SK-N-SH treated with all-trans-retinoic acid at 6 μM for 48 hours (cell line): Measurements from ENCODE around the gene KIF21A.
"Not testable (repeated sequence)": the region's sequence is repeated elsewhere in the genome, so short reads cannot be mapped to it uniquely, and the experiment has no call there.

ENCODE experiments used
- ATAC-seq: fragments of 200-7000 bp; cut with Tn5 transposase; 3 replicates; pipeline ENCODE4 v1.9.1; 2020; ENCODE audit warnings: mild to moderate bottlenecking, moderate library complexity
- ARNTL ChIP-seq: fragments of 450-650 bp; formaldehyde crosslinking; IDR thresholded peaks from 2 replicates; pipeline ENCODE4 v1.5.0; 2020; ENCODE audit warnings: low read depth, mild to moderate bottlenecking, moderate library complexity, borderline replicate concordance
- BACH2 ChIP-seq: fragments of 250-450 bp; sonication (Bioruptor Pico); IDR thresholded peaks from 2 replicates; pipeline ENCODE4 v1.9.0; 2021; ENCODE audit warnings: mild to moderate bottlenecking, borderline replicate concordance
- CREB5 ChIP-seq: fragments of 250-450 bp; sonication (Bioruptor Pico); IDR thresholded peaks from 2 replicates; pipeline ENCODE4 v1.5.1; 2020; ENCODE audit warnings: low read depth, mild to moderate bottlenecking, moderate library complexity
- ESRRG ChIP-seq: fragments of 250-450 bp; sonication (Bioruptor Pico); IDR thresholded peaks from 2 replicates; pipeline ENCODE4 v1.6.1; 2021; ENCODE audit warnings: mild to moderate bottlenecking
- GLIS3 ChIP-seq: fragments of 250-450 bp; sonication (Bioruptor Pico); IDR thresholded peaks from 2 replicates; pipeline ENCODE4 v1.5.0; 2020; ENCODE audit warnings: mild to moderate bottlenecking, moderate library complexity
- ISL1 ChIP-seq: fragments of 250-450 bp; sonication (Bioruptor Pico); IDR thresholded peaks from 2 replicates; pipeline ENCODE4 v2.1.2; 2022; ENCODE audit warnings: mild to moderate bottlenecking, moderate library complexity
- PATZ1 ChIP-seq: fragments of 250-450 bp; sonication (Bioruptor Pico); IDR thresholded peaks from 2 replicates; pipeline ENCODE4 v1.8.0; 2020; ENCODE audit warnings: mild to moderate bottlenecking, moderate library complexity, borderline replicate concordance
- PPARA ChIP-seq: fragments of 250-450 bp; sonication (Bioruptor Pico); IDR thresholded peaks from 2 replicates; pipeline ENCODE4 v1.5.0; 2020; ENCODE audit warnings: mild to moderate bottlenecking, borderline replicate concordance
- RARB ChIP-seq: fragments of 250-450 bp; sonication (Bioruptor Pico); IDR thresholded peaks from 2 replicates; pipeline ENCODE4 v1.8.0; 2021; ENCODE audit warnings: mild to moderate bottlenecking, moderate library complexity
- SNAI2 ChIP-seq: fragments of 250-450 bp; sonication (Bioruptor Pico); IDR thresholded peaks from 2 replicates; pipeline ENCODE4 v1.5.0; 2020; ENCODE audit warnings: mild to moderate bottlenecking, moderate library complexity
- TCF4 ChIP-seq: fragments of 250-450 bp; sonication (Bioruptor Pico); IDR thresholded peaks from 2 replicates; pipeline ENCODE4 v1.8.0; 2021; ENCODE audit warnings: mild to moderate bottlenecking, moderate library complexity, borderline replicate concordance
- TOX ChIP-seq: fragments of 250-450 bp; sonication (Bioruptor Pico); IDR thresholded peaks from 2 replicates; pipeline ENCODE4 v1.8.0; 2021; ENCODE audit warnings: mild to moderate bottlenecking, moderate library complexity, borderline replicate concordance
- ZC3H10 ChIP-seq: fragments of 250-450 bp; sonication (Bioruptor Pico); IDR thresholded peaks from 2 replicates; pipeline ENCODE4 v1.5.1; 2021; ENCODE audit warnings: mild to moderate bottlenecking, moderate library complexity
- ZFP3 ChIP-seq: fragments of 250-450 bp; sonication (Bioruptor Pico); IDR thresholded peaks from 2 replicates; pipeline ENCODE4 v1.5.0; 2020; ENCODE audit warnings: mild to moderate bottlenecking, moderate library complexity
- ZFP30 ChIP-seq: fragments of 450-650 bp; formaldehyde crosslinking; IDR thresholded peaks from 2 replicates; pipeline ENCODE4 v1.5.0; 2022; ENCODE audit warnings: mild to moderate bottlenecking, moderate library complexity
- TF ChIP-seq, protein P1 (sequence below): fragments of 250-450 bp; sonication (Bioruptor Pico); IDR thresholded peaks from 2 replicates; pipeline ENCODE4 v1.5.1; 2021; ENCODE audit warnings: mild to moderate bottlenecking, moderate library complexity
- TF ChIP-seq, protein P2 (sequence below): fragments of 250-450 bp; sonication (Bioruptor Pico); IDR thresholded peaks from 2 replicates; pipeline ENCODE4 v1.5.0; 2020; ENCODE audit warnings: mild to moderate bottlenecking, moderate library complexity
- TF ChIP-seq, protein P3 (sequence below): fragments of 250-450 bp; sonication (Bioruptor Pico); IDR thresholded peaks from 2 replicates; pipeline ENCODE4 v1.8.0; 2021; ENCODE audit warnings: low read depth, mild to moderate bottlenecking, moderate library complexity, borderline replicate concordance

Gene KIF21A

DNA sequence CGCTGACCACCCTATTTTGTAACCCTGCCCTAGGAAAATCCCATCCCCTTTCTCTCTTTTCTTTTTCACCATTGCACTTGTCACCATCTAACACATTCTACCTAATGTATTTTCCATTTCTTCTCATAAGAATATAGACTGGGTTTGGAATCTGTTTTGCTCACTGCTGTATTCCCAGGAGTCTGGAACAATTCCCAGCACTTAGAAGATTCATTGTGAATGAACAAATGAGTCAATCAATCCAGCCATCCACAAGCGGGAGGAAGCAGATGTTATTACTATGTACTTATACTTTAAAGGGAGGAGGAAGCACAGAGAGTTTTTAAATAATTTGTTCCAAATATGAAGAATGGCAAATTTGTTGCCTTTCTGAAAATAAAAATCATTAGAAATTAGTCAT is 142.1 kb downstream of the KIF21A start (continued):
- TF ChIP-seq, protein P1, sequence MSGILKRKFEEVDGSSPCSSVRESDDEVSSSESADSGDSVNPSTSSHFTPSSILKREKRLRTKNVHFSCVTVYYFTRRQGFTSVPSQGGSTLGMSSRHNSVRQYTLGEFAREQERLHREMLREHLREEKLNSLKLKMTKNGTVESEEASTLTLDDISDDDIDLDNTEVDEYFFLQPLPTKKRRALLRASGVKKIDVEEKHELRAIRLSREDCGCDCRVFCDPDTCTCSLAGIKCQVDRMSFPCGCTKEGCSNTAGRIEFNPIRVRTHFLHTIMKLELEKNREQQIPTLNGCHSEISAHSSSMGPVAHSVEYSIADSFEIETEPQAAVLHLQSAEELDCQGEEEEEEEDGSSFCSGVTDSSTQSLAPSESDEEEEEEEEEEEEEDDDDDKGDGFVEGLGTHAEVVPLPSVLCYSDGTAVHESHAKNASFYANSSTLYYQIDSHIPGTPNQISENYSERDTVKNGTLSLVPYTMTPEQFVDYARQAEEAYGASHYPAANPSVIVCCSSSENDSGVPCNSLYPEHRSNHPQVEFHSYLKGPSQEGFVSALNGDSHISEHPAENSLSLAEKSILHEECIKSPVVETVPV: no peak

DNA sequence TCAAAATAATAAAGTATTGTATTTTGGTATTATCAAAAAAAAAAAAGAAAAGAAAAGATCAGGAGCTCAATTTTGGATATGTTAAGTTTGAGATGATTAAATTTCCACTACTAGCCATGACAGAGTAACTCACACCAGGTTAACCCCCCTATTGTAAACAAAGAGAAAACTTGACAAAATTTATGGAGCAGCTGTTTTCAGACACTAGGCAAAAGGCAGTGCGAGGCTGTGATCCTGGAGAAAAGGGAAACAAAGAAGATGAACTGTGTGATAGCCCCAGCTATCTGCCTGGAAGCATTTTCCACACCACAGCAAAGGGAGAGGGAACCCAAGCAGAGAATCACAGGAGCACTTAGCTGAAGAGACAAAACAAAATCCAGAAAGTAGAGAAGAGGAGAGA is 145.0 kb downstream of the KIF21A start:
- TF ChIP-seq, protein P2, sequence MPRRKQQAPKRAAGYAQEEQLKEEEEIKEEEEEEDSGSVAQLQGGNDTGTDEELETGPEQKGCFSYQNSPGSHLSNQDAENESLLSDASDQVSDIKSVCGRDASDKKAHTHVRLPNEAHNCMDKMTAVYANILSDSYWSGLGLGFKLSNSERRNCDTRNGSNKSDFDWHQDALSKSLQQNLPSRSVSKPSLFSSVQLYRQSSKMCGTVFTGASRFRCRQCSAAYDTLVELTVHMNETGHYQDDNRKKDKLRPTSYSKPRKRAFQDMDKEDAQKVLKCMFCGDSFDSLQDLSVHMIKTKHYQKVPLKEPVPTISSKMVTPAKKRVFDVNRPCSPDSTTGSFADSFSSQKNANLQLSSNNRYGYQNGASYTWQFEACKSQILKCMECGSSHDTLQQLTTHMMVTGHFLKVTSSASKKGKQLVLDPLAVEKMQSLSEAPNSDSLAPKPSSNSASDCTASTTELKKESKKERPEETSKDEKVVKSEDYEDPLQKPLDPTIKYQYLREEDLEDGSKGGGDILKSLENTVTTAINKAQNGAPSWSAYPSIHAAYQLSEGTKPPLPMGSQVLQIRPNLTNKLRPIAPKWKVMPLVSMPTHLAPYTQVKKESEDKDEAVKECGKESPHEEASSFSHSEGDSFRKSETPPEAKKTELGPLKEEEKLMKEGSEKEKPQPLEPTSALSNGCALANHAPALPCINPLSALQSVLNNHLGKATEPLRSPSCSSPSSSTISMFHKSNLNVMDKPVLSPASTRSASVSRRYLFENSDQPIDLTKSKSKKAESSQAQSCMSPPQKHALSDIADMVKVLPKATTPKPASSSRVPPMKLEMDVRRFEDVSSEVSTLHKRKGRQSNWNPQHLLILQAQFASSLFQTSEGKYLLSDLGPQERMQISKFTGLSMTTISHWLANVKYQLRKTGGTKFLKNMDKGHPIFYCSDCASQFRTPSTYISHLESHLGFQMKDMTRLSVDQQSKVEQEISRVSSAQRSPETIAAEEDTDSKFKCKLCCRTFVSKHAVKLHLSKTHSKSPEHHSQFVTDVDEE (CRISPR knock-in tag): no peak
- TF ChIP-seq, protein P3, sequence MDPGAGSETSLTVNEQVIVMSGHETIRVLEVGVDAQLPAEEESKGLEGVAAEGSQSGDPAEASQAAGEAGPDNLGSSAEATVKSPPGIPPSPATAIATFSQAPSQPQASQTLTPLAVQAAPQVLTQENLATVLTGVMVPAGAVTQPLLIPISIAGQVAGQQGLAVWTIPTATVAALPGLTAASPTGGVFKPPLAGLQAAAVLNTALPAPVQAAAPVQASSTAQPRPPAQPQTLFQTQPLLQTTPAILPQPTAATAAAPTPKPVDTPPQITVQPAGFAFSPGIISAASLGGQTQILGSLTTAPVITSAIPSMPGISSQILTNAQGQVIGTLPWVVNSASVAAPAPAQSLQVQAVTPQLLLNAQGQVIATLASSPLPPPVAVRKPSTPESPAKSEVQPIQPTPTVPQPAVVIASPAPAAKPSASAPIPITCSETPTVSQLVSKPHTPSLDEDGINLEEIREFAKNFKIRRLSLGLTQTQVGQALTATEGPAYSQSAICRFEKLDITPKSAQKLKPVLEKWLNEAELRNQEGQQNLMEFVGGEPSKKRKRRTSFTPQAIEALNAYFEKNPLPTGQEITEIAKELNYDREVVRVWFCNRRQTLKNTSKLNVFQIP (CRISPR knock-in tag): no peak
- TF ChIP-seq ZFP30 (CRISPR knock-in tag): no peak
- no peak for TF ChIP-seq GLIS3
- TF ChIP-seq ESRRG: no peak
- TF ChIP-seq ZC3H10 (CRISPR knock-in tag): no peak
- no peak for TF ChIP-seq BACH2 (CRISPR knock-in tag)
- ATAC-seq: no peak

DNA sequence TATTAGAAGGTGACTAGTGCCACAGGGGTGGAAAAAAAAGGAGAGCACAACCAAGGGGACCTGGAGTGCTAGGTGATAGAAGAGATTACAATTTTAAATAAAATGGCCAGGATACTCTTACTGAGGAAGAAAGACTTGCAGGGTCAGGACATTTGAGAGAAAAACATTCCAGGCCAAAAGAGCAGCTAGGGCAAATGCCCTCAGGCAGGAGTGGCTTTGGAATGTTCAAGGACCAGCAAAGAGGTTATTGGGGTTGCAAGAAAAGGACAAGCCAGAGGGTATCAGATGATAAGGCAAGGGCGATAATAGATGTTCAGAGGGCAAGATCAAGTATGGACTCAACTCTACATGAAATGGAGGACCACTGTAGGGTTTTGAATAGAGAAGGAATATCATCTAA is 146.4 kb downstream of the KIF21A start:
- no peak for ATAC-seq
- TF ChIP-seq, protein P2 (CRISPR knock-in tag): no peak
- TF ChIP-seq ZFP3 (CRISPR knock-in tag) (no peak), TCF4 (no peak), ZFP30 (CRISPR knock-in tag) (no peak), GLIS3 (no peak), TOX (CRISPR knock-in tag) (no peak), ARNTL (CRISPR knock-in tag) (no peak), PPARA (CRISPR knock-in tag) (no peak), ISL1 (CRISPR knock-in tag) (no peak), SNAI2 (no peak), RARB (no peak), CREB5 (CRISPR knock-in tag) (no peak), PATZ1 (no peak)
- TF ChIP-seq, protein P1: no peak

GRCh38 chr12:39295593-39295992 is 147.3 kb downstream of the KIF21A start:
- not testable (repeated sequence) for ATAC-seq
